ENCODE results near the gene LGALS9. TPM values are rescaled to one million over a fixed set of nuclear protein-coding genes. Genes with fewer than 3 reads are reported as not detected.

The LGALS9 gene
- polyA plus RNA-seq, 2 of the 4 experiments (the other 2 are of a cell fraction): 1.2 to 1.5 TPM

DNA sequence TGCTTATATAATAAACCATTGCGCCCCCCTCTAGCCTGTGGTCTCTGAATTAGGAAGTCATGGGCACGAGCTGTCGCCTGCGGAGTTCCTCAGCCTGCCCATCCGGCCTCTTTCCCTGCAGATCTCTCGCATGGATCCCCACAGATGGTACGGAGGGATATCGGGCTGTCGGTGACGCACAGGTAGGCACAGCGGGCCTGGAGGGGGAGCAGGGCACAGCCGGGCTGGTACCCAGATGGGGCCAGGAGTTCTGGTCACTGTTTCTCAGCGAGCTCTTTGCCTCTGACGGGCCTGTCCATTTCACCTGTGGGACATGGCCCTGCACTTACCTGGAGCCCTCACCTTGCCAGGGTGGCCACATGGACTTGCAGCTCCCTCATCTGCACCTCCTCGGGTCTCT is 42.6 kb upstream of the LGALS9 start:
- no peak overlapping the region for H3K4me2 ChIP-seq
- ChIA-PET POLR2A (no interaction called here), CTCF (interaction anchor here (1.2 to 25.8 kb wide), 14 partner anchors 4 to 351 kb away, joined by 3 to 575 read pairs (median 7); partner anchors contain the start of gene KSR1)
- TF ChIP-seq KDM5A (IDR thresholded peaks at IDR 0.05) (no peak), TFCP2L1 (CRISPR knock-in tag; IDR thresholded peaks at IDR 0.05) (no peak), REST (IDR thresholded peaks at IDR 0.05) (no peak), ZFP36 (IDR thresholded peaks at IDR 0.05; ENCODE audit: borderline replicate concordance, partially characterized antibody) (no peak), TP53 (CRISPR knock-in tag; IDR thresholded peaks at IDR 0.05) (no peak), MAZ (IDR thresholded peaks at IDR 0.05; ENCODE audit: borderline replicate concordance, low read depth, low read length) (no peak), RAD21 (conservative IDR thresholded peaks at IDR 0.05 in 1 of 2, IDR thresholded peaks at IDR 0.05 in 1 of 2) (no peak), RNF2 (IDR thresholded peaks at IDR 0.05; ENCODE audit: borderline replicate concordance, low read depth) (no peak), FOSB (CRISPR knock-in tag; IDR thresholded peaks at IDR 0.05) (no peak), PHF8 (IDR thresholded peaks at IDR 0.05; ENCODE audit: borderline replicate concordance, low read depth) (no peak), CEBPB (IDR thresholded peaks at IDR 0.05) (no peak), ESRRA (IDR thresholded peaks at IDR 0.05; ENCODE audit: borderline replicate concordance, low read length) (no peak), JUNB (IDR thresholded peaks at IDR 0.05) (no peak), CHD4 (IDR thresholded peaks at IDR 0.05; ENCODE audit: borderline replicate concordance) (no peak), RARB (CRISPR knock-in tag; IDR thresholded peaks at IDR 0.05) (no peak), SMC3 (IDR thresholded peaks at IDR 0.05) (no peak), EHMT2 (IDR thresholded peaks at IDR 0.05; ENCODE audit: low read depth) (no peak)
- TF ChIP-seq, protein P1, sequence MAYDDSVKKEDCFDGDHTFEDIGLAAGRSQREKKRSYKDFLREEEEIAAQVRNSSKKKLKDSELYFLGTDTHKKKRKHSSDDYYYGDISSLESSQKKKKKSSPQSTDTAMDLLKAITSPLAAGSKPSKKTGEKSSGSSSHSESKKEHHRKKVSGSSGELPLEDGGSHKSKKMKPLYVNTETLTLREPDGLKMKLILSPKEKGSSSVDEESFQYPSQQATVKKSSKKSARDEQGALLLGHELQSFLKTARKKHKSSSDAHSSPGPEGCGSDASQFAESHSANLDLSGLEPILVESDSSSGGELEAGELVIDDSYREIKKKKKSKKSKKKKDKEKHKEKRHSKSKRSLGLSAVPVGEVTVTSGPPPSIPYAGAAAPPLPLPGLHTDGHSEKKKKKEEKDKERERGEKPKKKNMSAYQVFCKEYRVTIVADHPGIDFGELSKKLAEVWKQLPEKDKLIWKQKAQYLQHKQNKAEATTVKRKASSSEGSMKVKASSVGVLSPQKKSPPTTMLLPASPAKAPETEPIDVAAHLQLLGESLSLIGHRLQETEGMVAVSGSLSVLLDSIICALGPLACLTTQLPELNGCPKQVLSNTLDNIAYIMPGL (CRISPR knock-in tag; IDR thresholded peaks at IDR 0.05; ENCODE audit: borderline replicate concordance): no peak
- WGBS (ENCODE audit: missing lambda C conversion rate): 90% methylated on average over 15 of the region's 15 CpGs
- FAIRE-seq (no peak), DNase-seq (ENCODE audit: low read depth in 1 of 2, low spot score in 1 of 2) (no peak), ATAC-seq (no peak)
- no peaks in the 10 kb centered on the region for H3K9me3 ChIP-seq
- H3K27ac ChIP-seq: no peak overlapping the region; a peak in 1 of 6 replicates
- H3K4me3 ChIP-seq: no peak overlapping the region
- H3K4me1 ChIP-seq: peaks cover 22% of the 10 kb centered on the region

DNA sequence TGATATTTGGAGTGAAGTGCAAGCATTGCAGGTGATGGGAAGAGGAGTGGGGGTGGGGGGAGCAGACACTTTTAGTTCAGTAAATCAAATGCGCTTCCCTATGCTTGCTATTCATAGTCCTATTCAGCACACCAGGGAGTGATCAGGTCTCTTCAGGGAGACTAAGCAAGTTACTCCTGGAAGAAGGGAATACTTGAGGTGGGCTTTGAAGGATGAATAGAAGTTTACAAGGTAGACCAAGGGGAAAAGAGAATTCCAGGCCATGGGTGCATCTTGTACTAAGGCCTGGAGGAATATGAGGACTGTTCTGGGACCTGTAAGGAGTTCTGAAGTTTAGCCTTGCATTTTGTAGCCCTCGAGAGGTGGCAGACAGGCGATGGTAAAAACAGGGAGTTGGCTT is 40.1 kb upstream of the LGALS9 start:
- no peak overlapping the region for H3K27ac ChIP-seq
- ATAC-seq (no peak), DNase-seq (ENCODE audit: low read depth in 1 of 2, low spot score in 1 of 2) (no peak), FAIRE-seq (no peak)
- H3K9me3 ChIP-seq: no peaks in the 10 kb centered on the region
- no peak overlapping the region for H3K4me2 ChIP-seq
- WGBS (ENCODE audit: missing lambda C conversion rate): 88% methylated on average over 3 of the region's 3 CpGs
- H3K4me1 ChIP-seq: peaks cover 12% of the 10 kb centered on the region
- POLR2A ChIA-PET: no interaction called here
- CTCF ChIA-PET: interaction anchor here (1.3 to 25.8 kb wide), 6 partner anchors 7 to 231 kb away, joined by 3 to 575 read pairs (median 440); partner anchors contain the start of gene KSR1
- no peak overlapping the region for H3K4me3 ChIP-seq
- TF ChIP-seq ATOH8 (CRISPR knock-in tag; IDR thresholded peaks at IDR 0.05; ENCODE audit: low read depth): no peak
- no peak for TF ChIP-seq CHD2 (IDR thresholded peaks at IDR 0.05; ENCODE audit: low read length, partially characterized antibody)
- no peak for TF ChIP-seq CHD4 (IDR thresholded peaks at IDR 0.05; ENCODE audit: borderline replicate concordance)
- TF ChIP-seq, protein P2, sequence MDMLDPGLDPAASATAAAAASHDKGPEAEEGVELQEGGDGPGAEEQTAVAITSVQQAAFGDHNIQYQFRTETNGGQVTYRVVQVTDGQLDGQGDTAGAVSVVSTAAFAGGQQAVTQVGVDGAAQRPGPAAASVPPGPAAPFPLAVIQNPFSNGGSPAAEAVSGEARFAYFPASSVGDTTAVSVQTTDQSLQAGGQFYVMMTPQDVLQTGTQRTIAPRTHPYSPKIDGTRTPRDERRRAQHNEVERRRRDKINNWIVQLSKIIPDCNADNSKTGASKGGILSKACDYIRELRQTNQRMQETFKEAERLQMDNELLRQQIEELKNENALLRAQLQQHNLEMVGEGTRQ (IDR thresholded peaks at IDR 0.05): no peak
- TF ChIP-seq EHMT2 (IDR thresholded peaks at IDR 0.05; ENCODE audit: low read depth): no peak
- no peak for TF ChIP-seq PHF8 (IDR thresholded peaks at IDR 0.05; ENCODE audit: borderline replicate concordance, low read depth)
- TF ChIP-seq RARB (CRISPR knock-in tag; IDR thresholded peaks at IDR 0.05): no peak
- TF ChIP-seq ESRRA (IDR thresholded peaks at IDR 0.05; ENCODE audit: borderline replicate concordance, low read length): no peak
- TF ChIP-seq RAD21 (conservative IDR thresholded peaks at IDR 0.05 in 1 of 2, IDR thresholded peaks at IDR 0.05 in 1 of 2): no peak
- TF ChIP-seq, protein P3, sequence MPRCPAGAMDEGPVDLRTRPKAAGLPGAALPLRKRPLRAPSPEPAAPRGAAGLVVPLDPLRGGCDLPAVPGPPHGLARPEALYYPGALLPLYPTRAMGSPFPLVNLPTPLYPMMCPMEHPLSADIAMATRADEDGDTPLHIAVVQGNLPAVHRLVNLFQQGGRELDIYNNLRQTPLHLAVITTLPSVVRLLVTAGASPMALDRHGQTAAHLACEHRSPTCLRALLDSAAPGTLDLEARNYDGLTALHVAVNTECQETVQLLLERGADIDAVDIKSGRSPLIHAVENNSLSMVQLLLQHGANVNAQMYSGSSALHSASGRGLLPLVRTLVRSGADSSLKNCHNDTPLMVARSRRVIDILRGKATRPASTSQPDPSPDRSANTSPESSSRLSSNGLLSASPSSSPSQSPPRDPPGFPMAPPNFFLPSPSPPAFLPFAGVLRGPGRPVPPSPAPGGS (IDR thresholded peaks at IDR 0.05): no peak
- no peak for TF ChIP-seq CEBPB (IDR thresholded peaks at IDR 0.05)
